HG03378 (cell line): ENCODE results near the gene RSPO4.

Experiments used
- ATAC-seq: cut with Tn5 transposase; IDR thresholded peaks from one replicate; pipeline ENCODE4 v1.9.1; 2021; ENCODE audit warnings: mild to moderate bottlenecking, moderate library complexity; ENCODE audit not compliant: unreplicated experiment

Gene RSPO4

DNA sequence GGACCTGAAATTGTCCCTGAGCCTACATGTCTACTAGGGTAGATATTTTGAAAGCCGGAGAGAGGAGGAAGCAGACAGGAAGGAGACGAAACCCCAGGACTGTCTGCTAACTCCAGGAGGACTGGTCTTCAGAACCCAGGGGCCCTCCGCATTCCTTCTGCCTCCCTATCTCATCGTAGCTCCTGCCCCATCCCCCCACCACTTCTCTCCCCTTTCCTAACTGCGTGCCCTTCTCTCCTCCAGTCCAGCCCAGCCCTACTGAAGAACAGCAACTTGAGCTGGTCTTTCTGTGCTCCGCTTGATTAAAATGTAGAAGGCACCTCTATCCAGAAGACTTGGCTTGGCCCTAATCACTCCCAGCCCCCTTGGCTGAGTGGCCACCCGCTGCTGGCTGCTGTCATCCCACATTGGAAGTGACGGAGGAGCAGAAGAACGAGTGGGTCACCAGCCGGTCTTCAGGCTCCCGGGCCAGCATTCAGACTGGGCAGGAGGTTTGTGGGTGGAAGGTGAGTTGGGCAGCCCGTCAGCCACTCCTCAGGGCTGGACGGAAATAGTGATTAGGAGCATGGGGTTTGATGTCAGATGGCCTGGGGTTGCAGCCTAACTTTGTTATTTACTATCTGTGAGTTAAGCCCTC, 57.2 kb downstream of the RSPO4 start:
- no peak for ATAC-seq

DNA sequence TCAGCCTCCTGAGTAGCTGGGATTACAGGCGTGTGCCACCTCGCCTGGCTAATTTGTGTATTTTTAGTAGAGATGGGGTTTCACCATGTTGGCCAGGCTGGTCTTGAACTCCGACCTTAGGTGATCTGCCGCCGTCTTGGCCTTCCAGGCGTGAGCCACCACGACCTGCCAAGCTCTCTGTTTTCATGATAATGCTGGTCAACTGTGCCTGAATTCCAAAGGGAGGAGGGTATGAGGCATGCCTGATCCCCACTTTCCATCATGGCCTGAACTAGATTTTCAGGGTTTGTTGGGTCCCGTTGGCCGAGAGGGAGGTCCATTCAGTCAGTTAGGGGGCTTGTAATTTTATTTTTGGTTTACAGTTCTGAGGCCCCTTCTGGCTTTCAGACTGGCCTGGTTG, 58.0 kb downstream of the RSPO4 start:
- ATAC-seq: no peak

DNA sequence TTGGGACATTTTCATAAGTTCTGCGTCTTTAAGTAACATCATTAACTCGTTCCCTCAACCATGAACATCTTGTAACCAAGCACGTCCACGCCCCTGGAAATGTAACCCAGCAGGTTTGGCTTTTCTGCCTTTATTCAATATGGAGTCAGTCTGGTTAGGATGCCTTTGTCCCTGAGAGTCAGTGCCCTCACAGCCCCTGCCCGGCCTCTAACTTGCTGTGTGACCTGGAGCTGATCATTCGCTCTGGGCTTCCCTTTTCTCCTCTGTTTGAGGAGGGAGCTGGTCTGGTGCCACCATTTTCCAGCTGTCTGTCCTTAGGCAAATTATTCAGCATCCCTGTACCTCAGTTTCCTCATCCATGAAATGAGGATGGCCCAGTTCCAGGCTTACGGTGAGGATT, 59.5 kb downstream of the RSPO4 start:
- no peak for ATAC-seq

DNA sequence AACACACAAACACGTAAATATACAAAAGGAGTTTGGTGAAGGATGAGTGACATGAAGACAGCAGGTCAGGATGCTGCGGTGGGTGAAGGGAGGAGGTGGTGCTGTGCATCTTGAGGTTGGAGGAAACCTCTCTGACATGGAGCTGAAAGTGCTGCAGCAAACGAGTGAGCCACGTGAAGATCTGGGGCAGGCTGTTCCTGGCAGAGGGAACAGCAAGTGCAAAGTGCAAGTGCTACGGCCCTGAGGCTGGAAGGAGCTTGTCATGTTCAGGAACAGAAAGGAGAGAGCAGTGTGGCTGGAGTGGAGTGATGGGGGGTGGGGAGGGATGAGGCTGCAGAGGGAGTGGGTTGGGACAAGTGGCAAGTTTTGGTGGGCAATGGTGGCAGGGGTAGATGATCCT, 61.2 kb downstream of the RSPO4 start:
- ATAC-seq: no peak

DNA sequence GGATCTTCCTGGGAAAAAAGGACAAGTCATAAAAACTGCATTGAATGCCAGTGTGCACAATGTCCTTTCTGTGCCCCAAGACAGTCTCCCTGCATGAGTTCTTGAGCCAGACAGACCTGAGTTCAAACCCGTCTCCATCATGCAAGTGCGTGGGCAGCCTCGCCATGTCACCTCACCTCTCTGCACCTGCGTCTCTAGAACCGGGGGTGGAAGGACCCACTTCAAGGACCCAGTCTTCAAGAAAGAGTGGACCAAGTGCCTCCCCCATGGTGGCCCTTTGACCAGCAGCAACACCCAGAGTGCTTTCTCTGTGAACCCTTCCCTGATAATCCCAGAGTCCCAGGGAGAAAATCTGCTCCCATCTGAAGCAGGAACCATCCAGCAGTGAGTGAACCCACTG, 62.5 kb downstream of the RSPO4 start:
- ATAC-seq: no peak

DNA sequence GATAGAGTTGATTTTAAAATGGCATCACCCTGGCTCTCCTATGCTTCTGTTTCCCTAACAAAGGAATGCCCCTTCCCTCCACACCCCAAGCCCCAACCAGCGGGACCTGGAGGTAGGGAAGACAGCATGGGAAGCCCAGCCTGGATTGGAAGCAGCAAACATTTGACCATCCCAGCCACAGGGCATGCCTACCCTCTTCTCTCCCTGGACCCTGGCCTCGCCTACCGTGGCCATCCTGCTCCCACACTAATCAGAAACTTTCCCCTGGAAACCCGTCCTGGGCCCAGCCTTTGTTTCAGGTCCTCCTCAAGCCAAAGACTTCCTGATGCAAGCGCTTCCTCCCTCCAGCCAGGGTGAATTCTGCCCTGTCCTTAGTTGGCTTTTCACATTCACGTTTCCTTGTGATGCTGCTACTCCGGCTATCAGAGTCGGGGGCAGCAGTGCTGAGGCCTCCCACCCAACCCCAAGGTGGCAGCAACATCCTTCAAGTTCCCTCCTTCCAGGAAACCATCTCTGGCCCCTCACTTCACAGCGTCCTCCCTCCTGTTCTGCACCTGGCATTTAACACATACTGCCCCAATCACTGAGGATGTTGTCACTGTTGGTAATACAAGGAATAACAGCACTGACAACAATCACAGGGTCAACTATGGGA, 67.8 kb downstream of the RSPO4 start:
- no peak for ATAC-seq

DNA sequence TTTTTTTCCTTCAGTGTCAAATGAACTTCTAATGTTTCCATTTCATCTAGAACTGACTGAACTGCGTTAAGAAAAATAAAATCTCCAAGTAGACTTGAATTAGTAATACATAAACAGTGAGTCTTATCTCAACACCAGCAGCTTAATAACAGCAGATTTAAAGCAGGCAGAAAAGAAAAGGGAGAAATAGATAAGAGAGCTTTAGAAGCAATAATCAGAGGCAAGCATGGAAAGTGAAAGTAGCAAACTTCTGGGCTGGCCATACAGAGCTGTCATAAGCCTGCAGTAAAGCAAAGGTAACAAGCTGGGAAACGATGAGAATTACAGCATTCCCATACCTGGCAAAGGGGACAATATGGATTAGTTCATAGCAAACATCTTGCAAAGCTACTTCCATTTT, 69.1 kb downstream of the RSPO4 start:
- ATAC-seq: no peak

DNA sequence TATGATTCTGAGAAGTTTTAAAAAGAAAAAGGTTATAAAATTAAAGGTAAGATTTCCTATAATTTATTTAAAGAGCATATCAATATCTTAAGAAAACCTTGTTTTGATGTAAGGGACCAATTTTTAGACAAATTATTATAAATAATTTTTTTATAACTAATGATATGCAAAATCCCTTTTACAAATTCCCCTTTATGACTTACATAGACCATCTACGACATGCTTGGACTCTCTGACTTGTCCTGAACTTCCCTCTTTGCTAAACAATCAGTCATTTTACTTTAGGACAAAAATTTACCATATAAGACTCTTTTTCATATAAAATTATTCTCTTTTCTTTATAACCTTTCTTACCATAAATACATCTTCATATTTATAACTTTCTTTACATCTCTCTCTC, 70.7 kb downstream of the RSPO4 start:
- ATAC-seq: no peak

DNA sequence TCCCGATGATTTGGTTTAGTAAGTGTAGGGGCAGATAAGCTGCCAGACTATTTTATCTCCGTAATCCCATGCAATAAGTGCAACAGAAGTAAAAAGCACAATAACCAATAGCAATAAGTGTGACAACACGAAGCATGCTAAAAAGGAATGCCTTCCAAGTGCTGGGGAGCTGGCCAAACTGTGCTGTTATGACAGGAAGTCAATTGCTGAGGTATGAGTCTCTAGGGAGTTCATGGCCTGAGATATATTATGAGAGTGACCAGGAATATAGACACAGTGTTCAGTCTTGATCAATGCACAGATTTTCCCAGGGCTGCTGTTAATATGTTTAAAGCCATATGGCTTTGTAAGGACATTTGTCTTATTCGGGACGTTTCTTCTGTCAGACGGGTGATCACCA, 75.4 kb downstream of the RSPO4 start:
- ATAC-seq: no peak

DNA sequence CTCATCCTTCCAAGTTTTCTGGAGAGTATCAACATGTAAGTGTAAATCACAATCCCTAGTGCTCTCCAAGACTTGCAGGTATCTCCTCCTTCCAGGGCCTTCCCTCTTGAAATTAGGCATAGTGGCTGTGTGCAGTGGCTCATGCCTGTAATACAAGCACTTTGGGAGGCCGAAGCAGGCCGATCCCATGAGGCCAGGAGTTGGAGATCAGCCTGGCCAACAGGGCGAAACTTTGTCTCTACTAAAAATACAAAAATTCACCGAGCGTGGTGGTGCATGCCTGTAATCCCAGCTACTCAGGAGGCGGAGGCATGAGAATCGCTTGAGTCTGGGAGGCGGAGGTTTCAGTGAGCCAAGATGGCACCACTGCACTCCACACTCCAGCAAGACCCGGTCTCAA, 76.6 kb downstream of the RSPO4 start:
- ATAC-seq: no peak

DNA sequence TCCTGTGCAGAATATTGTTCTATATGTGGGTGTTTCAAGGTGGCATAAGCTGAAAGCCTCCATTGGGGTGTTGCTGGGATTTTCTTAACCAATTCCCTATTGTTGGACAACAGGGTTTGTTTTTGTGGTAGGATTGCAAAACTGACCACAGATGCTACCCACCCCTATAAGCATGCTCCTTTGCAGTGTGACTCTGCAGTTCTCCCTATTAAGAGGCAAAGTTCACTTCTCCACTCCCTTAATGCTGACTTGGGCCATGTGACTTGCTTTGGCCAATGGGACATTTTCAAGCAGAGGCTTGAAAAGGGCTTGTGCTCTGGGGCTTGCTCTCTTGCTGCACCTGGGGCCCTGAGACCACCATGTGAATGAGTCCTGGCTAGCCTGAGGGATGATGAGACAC, 77.5 kb downstream of the RSPO4 start:
- no peak for ATAC-seq

DNA sequence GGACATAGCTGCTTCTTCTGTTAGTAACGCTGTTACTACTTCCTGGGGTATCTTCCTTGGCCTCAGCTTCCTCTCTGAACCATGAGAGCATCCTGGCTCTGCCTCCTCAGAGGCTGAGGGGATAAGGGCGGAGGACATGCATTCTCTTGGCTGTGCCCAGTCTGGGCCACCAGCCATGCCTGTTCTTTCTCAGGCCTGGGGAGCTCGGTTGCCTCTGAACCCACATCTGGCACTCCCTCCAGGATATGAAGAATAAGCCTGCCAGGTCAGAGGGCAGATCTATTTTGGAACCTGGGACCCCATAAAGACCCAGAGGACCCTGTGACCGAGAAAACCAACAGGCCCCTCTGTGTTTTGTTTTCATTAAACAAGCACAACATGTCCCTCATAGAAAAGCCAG, 79.3 kb downstream of the RSPO4 start:
- no peak for ATAC-seq

DNA sequence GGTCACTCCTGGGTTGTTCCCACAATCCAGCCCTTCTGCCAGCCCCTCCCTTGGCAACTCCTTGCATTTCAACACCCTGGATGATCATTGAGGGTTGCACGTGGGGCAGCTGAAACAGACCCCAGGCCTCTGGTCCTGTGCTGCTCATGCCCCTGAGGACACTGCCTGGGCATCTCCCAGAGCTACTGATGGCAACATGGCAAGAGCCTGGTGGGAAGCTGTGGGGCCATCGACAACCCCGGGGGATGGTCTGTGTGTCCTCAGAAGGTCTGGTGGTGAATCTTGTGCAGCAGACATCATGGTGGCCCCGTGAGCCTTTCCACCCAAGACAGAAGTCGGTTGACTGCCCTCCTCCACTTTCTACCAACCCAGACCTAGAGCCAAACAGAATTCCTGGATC, 81.0 kb downstream of the RSPO4 start:
- no peak for ATAC-seq

DNA sequence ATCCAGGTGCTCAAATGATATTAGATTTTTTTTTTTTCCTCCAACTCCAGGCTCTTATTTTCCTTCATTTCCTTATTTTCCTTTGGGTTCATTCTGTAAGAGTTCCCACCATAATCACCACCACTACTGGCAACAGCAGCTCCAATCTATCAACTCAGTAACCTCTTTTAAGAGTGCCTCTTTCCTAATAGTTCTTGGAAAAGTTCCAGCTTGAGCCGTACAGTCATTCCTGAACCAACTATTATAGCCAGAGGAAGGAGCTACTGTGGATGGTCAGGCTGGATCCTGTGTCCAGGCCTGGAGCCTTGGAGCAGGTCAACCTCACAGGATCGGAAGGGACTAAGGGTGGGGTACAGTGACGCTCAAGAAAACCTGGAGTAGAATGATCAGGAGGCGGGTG, 81.8 kb downstream of the RSPO4 start:
- ATAC-seq: no peak

DNA sequence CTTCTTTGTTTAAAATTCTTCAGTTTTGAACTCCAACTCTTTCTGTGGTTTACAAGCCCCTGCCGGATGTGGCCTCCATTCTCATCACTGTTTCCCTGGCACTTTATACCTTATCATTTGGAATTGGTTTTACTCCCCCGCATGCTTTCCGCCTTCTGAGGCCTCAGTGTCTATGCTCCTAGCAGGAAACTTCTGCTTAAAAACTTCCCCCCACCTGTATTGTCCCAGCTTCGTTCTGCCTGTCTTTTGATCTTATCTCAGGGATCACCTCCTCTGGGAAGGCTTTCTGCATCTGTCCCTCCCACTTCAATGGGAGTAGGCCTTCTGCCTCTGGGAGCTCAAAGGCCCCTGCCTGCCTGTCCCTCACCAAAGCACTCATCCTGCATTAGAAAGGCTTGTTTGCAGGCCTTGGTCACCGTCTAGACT, 82.6 kb downstream of the RSPO4 start:
- no peak for ATAC-seq

DNA sequence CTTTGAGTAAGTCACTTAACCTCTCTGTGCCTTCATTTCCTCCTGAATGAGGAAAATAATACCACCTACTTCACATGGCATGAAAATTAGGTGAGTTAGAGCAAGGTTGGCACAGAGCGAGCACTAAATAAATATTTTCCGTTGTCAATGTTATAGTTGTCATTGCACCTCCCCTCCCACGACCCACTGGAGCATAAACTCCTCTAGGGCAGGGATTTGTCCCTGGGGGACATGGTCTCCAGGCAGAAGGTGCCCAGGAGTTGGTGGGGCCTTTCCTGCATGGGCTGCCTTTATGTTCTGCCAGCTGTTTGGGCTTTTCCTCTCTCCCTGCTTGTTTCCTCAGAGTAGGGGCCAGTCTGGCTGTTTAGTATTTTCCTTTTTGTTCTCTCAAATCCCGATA, 84.7 kb downstream of the RSPO4 start:
- ATAC-seq: no peak

DNA sequence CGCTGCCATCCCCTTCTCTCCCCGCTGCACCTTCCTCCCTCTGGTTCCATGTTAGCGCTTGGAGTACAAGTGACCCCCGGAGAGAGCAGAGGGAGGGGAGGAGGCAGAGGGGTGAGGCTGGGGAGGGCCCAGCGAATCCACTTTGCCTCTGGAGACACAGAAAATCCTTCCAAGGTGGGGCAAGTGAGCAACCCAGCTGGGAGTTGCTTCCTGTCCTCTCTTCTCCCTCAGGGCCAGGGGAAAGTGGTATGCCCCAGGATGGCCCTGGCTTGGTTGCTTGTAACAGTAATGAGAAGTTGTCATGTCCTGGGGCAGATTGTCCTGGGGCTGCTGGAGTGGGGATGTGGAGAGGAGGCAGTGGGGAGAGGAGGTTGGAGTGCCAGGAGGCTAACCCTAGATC, 85.3 kb downstream of the RSPO4 start:
- no peak for ATAC-seq

DNA sequence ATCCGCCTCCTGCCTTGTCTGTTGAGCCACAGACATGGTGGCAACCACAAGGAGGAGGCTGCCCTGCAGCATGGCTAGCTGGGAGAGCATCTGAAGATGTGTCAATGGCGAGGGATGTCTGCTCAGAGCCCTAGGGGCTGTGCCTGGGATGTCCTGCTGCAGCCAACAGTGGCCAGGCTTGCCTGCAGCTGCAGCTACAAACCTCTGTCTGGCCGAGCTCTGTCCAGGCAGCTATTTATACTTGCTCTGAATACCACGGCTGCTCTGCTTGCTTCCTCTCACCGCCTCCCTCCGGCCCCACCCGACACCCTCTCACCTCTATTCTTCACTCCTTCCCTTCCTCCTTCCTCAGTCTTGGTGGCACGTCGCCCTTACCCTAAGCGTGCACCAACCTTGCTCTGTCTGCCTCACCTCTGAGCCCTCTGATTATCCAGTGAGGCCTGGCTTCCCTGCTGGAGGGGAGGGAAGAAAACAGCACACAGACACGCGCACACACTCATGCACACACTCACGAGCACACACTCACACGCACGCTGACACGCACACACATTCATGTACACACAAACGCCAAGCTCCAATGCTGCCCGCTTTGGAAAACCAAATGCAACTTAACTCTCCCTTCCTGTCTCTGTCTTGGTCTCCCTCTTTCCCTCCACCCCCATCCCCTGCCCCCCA, 85.8 kb downstream of the RSPO4 start, which contains the start of gene ANGPT4:
Gene ANGPT4 (minus strand): TSS at position 210 of the 675 bp plus-strand sequence. CDS start 120 bp downstream, at position 90.
- no peak for ATAC-seq

DNA sequence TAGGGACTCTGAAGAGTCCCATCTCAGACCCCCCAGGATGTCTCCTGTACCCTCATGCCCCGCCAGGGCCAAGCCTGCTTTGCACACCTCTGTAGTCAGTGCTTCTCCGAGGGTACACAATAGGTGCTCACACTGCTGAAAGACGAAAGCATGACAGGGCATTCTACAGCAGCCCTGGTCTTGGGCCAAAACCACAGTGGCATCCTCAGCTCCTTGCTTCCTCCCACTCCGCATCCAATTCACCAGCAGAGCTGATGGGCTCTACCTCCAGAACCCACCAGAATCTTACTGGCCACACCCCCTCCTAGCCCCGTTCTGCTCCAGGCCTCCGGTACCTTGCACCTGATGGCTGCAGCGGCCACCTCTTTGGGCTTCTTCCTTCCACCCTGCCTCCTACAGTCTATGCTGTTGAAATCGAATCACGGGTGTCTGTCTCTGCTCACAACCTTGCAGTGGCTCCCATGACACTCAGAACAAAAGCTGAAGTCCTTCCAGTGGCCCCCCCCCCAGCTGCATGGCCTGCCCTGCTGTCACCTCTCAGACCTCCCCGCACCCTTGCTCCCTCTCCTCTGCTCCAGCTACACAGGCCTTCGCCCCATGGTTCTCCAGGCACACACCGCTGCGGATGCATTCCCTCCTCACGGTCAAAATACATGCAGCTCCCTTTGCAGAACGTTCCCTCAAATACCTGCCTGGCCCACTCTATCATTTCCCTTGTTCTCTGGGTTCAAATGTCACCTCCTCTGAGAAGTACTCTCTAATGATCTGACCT, 87.2 kb downstream of the RSPO4 start:
- no peak for ATAC-seq

DNA sequence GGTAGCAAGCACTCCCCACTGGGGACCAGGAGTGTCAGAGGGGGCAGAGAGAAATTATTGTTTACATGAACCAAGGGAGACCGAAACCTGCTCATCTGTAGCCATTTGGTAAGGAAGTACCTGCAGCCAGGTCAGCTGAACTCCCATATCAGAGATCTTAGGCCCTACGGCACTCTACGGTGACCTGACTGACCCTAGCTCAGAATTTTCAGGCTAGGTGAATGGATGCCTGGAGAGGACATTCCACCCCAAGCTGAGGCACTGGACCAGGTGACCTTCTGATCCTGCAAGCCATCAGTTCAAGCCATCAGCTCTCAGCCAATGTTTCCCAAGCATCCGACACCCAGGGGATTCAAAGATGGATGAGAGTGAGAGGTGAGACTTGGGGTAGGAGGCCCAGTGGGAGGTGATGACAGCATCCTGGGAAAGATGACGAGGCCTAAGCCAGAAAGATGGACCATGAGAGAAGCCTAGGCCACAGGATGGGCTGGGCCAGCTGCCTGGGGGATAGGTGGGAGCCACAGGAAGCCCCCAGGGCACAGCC, 88.7 kb downstream of the RSPO4 start:
- ATAC-seq: no peak

DNA sequence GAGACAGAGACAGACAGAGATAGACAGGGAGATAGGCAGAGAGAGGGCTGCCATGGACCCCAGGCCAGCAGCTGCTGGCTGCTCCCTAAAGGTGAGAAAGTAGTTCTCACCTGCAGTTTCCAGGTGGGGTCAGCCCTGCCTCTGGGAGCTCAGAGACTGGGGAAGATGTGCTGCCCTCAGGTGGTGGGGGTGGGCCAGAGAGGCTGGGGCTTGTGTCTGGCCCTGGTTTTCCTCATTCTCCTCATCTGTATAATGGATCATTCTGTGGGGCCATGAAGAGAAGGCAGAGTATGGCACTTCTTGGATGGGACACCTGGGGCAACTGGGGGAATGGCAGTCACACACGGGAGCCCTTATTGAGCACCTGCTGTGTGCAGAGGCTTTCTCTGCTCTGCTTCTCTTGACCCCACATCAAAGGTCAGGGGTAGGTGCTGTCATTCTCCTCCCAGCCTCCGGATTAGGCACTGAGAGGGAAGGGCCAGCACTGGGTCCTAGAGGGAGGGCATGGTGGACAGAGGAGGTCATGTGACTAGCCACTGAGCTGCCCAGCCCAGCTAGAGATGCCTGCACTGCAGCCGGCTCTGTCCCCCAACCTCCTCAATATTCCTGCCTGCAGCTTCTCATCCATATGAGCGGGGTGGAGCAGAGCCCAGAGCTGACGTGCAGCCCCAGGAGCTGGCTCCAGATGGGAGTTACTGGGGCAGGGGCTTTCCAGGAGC, 90.1 kb downstream of the RSPO4 start:
- no peak for ATAC-seq
